Fibroblast of skin of left quadriceps (primary cell): ENCODE measurements around the gene TLCD3A.
"Not testable (repeated sequence)": the region's sequence is repeated elsewhere in the genome, so short reads cannot be mapped to it uniquely, and the experiment has no call there.

Experiments used
- DNase-seq, 2 experiments: peaks; one replicate each; pipeline ENCODE4 v3.0.0-alpha.2; 2013; ENCODE audit warnings: low read depth in 2 of 2

The TLCD3A gene

DNA sequence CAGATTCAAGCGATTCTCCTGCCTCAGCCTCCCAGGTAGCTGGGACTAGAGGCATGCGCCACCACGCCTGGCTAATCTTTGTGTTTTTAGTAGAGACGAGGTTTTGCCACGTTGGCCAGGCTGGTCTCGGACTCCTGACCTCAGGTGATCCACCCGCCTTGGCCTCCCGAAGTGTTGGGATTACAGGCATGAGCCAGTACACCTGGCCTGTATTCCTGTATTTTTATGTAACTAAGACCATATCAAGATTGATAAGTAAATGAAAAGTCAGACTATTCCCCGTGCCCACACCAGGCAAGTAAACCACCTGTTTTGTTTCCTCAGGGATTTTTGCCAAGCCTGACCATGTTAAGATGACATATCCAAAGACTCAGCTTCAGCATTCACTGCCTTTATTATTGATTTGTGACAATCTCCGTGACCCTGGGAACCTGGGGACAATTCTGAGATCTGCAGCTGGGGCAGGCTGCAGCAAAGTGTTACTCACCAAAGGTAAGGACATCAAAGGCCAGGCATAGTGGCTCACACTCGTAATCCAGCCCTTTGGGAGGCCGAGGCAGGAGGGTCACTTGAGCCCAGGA is 55.3 kb downstream of the TLCD3A start:
- no peak for DNase-seq

GRCh38 chr17:788551-788950 is 56.2 kb downstream of the TLCD3A start:
- DNase-seq, result no peak

DNA sequence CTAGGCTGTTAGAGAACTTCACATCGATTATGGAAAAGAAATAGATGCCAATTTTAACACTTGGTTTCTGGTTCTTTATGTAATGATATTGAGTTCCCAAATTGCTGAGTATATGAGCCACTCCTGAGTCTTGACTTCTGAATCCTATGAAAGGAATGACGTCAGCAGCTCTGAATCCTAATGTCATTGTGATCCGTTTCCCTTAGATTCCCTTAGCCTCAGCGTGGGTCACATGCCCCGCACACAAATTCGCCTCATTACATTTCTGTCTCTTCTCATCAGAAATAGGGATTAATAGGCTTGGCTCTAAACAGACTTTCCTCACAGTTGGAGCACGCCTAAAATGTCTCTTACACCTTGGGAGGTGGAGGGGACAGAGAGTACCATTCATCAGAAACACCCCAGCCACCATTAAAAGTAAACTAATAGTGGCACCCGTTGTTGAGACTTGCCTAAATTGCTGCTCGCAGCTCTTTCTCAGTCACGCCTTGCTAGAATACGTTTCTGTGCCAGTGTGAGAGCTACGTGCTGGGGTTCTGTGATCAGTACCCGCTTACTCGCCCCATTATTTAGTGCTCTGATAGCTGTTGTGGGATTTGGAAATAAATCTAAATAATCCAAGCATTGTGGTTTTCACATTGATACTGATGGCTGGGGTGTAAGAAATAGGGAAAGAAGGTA is 56.9 kb downstream of the TLCD3A start:
- no peak for DNase-seq

DNA sequence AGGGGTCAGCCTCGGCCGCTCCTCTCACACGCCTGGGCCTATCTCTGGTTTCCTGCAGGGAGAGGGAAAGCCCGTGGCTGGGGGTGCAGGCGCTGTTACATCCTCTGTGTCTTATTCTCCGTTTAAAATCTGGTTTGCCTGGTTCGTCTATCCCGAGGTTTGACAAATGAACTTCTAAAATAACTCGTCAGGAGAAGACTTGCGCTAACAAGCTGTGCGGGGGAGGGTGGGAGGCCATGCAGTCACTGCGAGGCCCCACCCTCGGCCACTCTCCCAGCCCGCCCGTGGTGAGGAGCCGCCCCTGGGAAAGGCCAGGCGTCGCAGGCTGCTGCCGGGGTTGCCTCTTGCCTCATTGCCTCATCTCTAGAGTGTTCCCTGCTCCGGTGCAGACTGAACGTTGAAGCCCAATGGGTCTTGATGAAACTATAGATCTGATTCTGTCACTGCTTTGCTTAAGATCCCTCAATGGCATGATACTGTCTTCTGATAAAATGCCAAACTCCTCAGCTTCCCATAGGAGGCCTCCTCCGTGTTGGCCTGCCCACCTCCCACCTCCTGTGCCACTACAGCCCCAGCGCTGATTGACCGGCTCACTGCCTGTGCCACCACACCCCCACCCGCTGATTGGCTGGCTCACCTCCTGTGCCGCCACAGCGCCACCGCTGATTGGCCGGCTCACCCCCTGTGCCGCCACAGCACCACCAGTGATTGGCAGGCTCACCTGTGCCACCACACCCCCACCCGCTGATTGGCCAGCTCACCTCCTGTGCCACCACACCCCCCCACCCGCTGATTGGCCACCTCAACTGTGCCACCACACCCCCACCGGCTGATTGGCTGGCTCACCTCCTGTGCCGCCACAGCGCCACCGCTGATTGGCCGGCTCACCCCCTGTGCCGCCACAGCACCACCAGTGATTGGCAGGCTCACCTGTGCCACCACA is 57.8 kb downstream of the TLCD3A start:
- not testable (repeated sequence) for DNase-seq

- not testable (repeated sequence) for DNase-seq
Measured at GRCh38 chr17:790874-791247, 58.5 kb downstream of the TLCD3A start.

DNA sequence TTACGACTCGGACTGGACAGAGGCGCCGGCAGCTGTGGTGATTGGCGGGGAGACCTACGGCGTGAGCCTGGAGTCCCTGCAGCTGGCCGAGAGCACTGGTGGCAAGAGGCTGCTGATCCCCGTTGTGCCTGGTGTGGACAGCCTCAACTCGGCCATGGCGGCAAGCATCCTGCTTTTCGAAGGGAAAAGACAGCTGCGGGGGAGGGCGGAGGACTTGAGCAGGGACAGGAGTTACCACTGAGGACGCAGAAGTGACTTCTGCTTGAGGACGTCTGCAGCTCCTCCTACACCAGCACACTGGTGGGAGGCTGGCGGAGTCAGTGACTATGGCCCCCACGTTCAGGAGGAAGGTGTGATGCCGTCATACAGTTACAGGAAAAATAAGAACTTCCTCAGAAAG is 59.4 kb downstream of the TLCD3A start:
- DNase-seq, result no peak

DNA sequence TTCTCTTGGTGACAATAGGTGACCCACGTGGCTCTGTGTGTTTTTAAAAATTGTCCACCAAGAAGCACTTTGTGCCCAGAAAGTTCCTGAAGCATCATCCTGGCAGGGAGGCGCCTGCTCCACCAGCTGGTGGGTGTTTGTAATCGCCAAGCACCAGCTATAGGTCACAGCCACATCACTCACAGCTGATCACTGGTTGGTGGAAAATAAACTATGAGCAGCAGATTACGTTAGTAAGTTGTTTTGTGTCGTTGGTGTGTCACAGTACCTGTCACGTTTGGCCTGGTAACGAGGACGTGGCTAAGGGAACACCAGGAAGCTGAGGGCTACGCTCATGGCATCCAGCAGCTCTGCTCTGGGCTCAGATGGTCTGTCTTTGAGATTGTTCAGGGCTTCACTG is 59.9 kb downstream of the TLCD3A start:
- DNase-seq, result no peak
